KBM-7 (cell line): ENCODE measurements around the gene PREX1.

Experiments
- DNase-seq: peaks from one replicate; pipeline ENCODE4 v3.0.0-alpha.2; 2015
- in situ Hi-C: fragments of 300-500 bp; cut with MboI; formaldehyde crosslinking; loops from 2 replicates; pipeline ENCODE4 v1.14.3; 2020; ENCODE audit warnings: low sequenced_read_pairs, low pct_unique_long_range_greater_than_20kb, mixed read lengths

PREX1 gene

GRCh38 chr20:48745330-48745729, 82.5 kb downstream of the PREX1 start:
- in situ Hi-C loops = no loop called here
- DNase-seq = no peak

- DNase-seq = no peak
- in situ Hi-C loops = no loop called here
Measured at GRCh38 chr20:48744515-48744914, 83.3 kb downstream of the PREX1 start.

- in situ Hi-C loops = no loop called here
- DNase-seq = no peak
Measured at GRCh38 chr20:48743807-48744206, 84.0 kb downstream of the PREX1 start.

GRCh38 chr20:48742912-48743680, 84.7 kb downstream of the PREX1 start:
- no peak for DNase-seq
- in situ Hi-C loops = no loop called here

GRCh38 chr20:48742233-48742632, 85.6 kb downstream of the PREX1 start:
- DNase-seq = no peak
- in situ Hi-C loops = no loop called here

GRCh38 chr20:48741669-48742068, 86.1 kb downstream of the PREX1 start:
- no peak for DNase-seq
- in situ Hi-C loops = no loop called here

- no peak for DNase-seq
- in situ Hi-C loops = no loop called here
Measured at GRCh38 chr20:48740712-48741111, 87.1 kb downstream of the PREX1 start.

GRCh38 chr20:48740292-48740649, 87.5 kb downstream of the PREX1 start:
- DNase-seq = no peak
- in situ Hi-C loops = no loop called here

- DNase-seq = no peak
- in situ Hi-C loops = no loop called here
Measured at GRCh38 chr20:48739395-48740291, 88.2 kb downstream of the PREX1 start.

GRCh38 chr20:48738399-48739304, 89.1 kb downstream of the PREX1 start:
- in situ Hi-C loops = no loop called here

GRCh38 chr20:48738094-48738398, 89.8 kb downstream of the PREX1 start:
- in situ Hi-C loops = no loop called here
- no peak for DNase-seq

More at GRCh38 chr20:48738399-48739304, 89.1 kb downstream of the PREX1 start:
- DNase-seq = peak; percentile 30

- in situ Hi-C loops = no loop called here
- no peak for DNase-seq
Measured at GRCh38 chr20:48737434-48738093, 90.2 kb downstream of the PREX1 start.

GRCh38 chr20:48736636-48737035, 91.2 kb downstream of the PREX1 start:
- no peak for DNase-seq
- in situ Hi-C loops = no loop called here

- in situ Hi-C loops = no loop called here
- no peak for DNase-seq
Measured at GRCh38 chr20:48736231-48736630, 91.6 kb downstream of the PREX1 start.

GRCh38 chr20:48735112-48735511, 92.7 kb downstream of the PREX1 start:
- in situ Hi-C loops = no loop called here
- no peak for DNase-seq

GRCh38 chr20:48734104-48734749, 93.6 kb downstream of the PREX1 start:
- in situ Hi-C loops = no loop called here
- DNase-seq = no peak

- DNase-seq = peak; percentile 36
Measured at GRCh38 chr20:48733296-48733790, 94.5 kb downstream of the PREX1 start.

GRCh38 chr20:48732081-48732829, 95.5 kb downstream of the PREX1 start:
- DNase-seq = no peak
- in situ Hi-C loops = no loop called here

More at GRCh38 chr20:48733296-48733790, 94.5 kb downstream of the PREX1 start:
- in situ Hi-C loops = no loop called here
